IMR-90 (cell line): ENCODE data around the gene FKBP1B. TPM values are rescaled to one million over a fixed set of nuclear protein-coding genes. Genes with fewer than 3 reads are reported as not detected.

ENCODE experiments used
- ATAC-seq: fragments of 200-7000 bp; cut with Tn5 transposase; 2 replicates; pipeline ENCODE4 v1.9.1; 2020; ENCODE audit warnings: low read depth, mild to moderate bottlenecking, moderate library complexity
- BruUV-seq: library from RNA; stranded (reverse); fragments of 400-500 nt; replicated peaks from 2 replicates; lab custom pipeline; 2021; lab: Mats Ljungman, UMichigan
- CTCF ChIA-PET: fragments of 300-600 bp; formaldehyde crosslinking; extraction: SDS; loops from one replicate; lab custom pipeline; 2021; ENCODE audit warnings: antibody characterized with exemption; lab: Yijun Ruan, JAX
- POLR2A ChIA-PET: fragments of 300-600 bp; sonication (Branson Sonifier 250); formaldehyde crosslinking; loops from one replicate; lab custom pipeline; 2022; ENCODE audit warnings: antibody characterized with exemption; ENCODE audit not compliant: unreplicated experiment; lab: Charles Lee
- DNase-seq: peaks from one replicate; pipeline ENCODE4 v3.0.0; 2013
- H2AFZ ChIP-seq: replicated peaks from 2 replicates; pipeline ENCODE3; 2013; ENCODE audit warnings: low read length, mild to moderate bottlenecking; ENCODE audit not compliant: poor library complexity
- H2AK5ac ChIP-seq: 2 replicates; pipeline ENCODE4 v1.6.1; 2013; ENCODE audit warnings: low read depth, low read length, inconsistent platforms
- H2AK9ac ChIP-seq: replicated peaks from 2 replicates; pipeline ENCODE3; 2013; ENCODE audit warnings: mild to moderate bottlenecking, low read depth, low read length, moderate library complexity; ENCODE audit not compliant: poor library complexity
- H2BK120ac ChIP-seq: 2 replicates; pipeline ENCODE4 v1.6.1; 2013; ENCODE audit warnings: low read depth, low read length, inconsistent platforms
- H2BK15ac ChIP-seq: 3 replicates; pipeline ENCODE4 v1.6.1; 2013; ENCODE audit warnings: low read depth, low read length, inconsistent platforms
- H2BK20ac ChIP-seq: 2 replicates; pipeline ENCODE4 v1.6.1; 2013; ENCODE audit warnings: low read depth, mild to moderate bottlenecking, inconsistent platforms, low read length, moderate library complexity
- H2BK5ac ChIP-seq: 2 replicates; pipeline ENCODE4 v1.6.1; 2013; ENCODE audit warnings: mild to moderate bottlenecking, low read depth, low read length, inconsistent platforms; ENCODE audit not compliant: poor library complexity, severe bottlenecking
- H3K14ac ChIP-seq: replicated peaks from 2 replicates; pipeline ENCODE4 v1.6.1; 2013; ENCODE audit warnings: low read depth, low read length, inconsistent platforms
- H3K18ac ChIP-seq: 2 replicates; pipeline ENCODE4 v1.6.1; 2013; ENCODE audit warnings: low read depth, low read length, control low read depth
- H3K23ac ChIP-seq: 2 replicates; pipeline ENCODE4 v1.6.1; 2013; ENCODE audit warnings: low read depth, low read length, inconsistent platforms
- H3K27ac ChIP-seq: 2 replicates; pipeline ENCODE4 v1.5.1; 2013; ENCODE audit warnings: mild to moderate bottlenecking, control low read depth, low read length; ENCODE audit not compliant: insufficient read depth
- H3K27me3 ChIP-seq: 2 replicates; pipeline ENCODE4 v1.6.1; 2013; ENCODE audit warnings: low read length; ENCODE audit not compliant: control insufficient read depth, insufficient read depth
- H3K36me3 ChIP-seq: 2 replicates; pipeline ENCODE4 v1.6.1; 2013; ENCODE audit warnings: low read length, mixed read lengths; ENCODE audit not compliant: control insufficient read depth, insufficient read depth
- H3K4ac ChIP-seq: 2 replicates; pipeline ENCODE4 v1.6.1; 2013; ENCODE audit warnings: low read depth, low read length, inconsistent platforms
- H3K4me1 ChIP-seq: 2 replicates; pipeline ENCODE4 v1.6.1; 2013; ENCODE audit warnings: low read length, mixed read lengths; ENCODE audit not compliant: control insufficient read depth, insufficient read depth
- H3K4me2 ChIP-seq: 2 replicates; pipeline ENCODE4 v1.6.1; 2013; ENCODE audit warnings: low read depth, mild to moderate bottlenecking, control low read depth, low read length, moderate library complexity
- H3K4me3 ChIP-seq: 2 replicates; pipeline ENCODE4 v1.5.1; 2013; ENCODE audit warnings: low read depth, mild to moderate bottlenecking, control low read depth, low read length, moderate library complexity; ENCODE audit not compliant: insufficient read depth
- H3K56ac ChIP-seq: 2 replicates; pipeline ENCODE4 v1.6.1; 2013; ENCODE audit warnings: low read length, inconsistent platforms; ENCODE audit not compliant: insufficient read depth; ENCODE audit errors: extremely low read depth
- H3K79me1 ChIP-seq, 2 experiments: 2 replicates each; pipeline ENCODE4 v1.6.1; 2013; ENCODE audit warnings: low read length in 2 of 2, inconsistent platforms in 1 of 2, low read depth in 1 of 2
- H3K9ac ChIP-seq: 2 replicates; pipeline ENCODE4 v1.6.1; 2013; ENCODE audit warnings: low read depth, low read length, control low read depth
- H3K9me1 ChIP-seq: 2 replicates; pipeline ENCODE4 v1.6.1; 2013; ENCODE audit warnings: low read length, inconsistent platforms; ENCODE audit not compliant: insufficient read depth
- H3K9me3 ChIP-seq: 2 replicates; pipeline ENCODE4 v1.6.1; 2013; ENCODE audit warnings: low read length; ENCODE audit not compliant: control insufficient read depth, insufficient read depth
- H4K20me1 ChIP-seq: 2 replicates; pipeline ENCODE4 v1.6.1; 2013; ENCODE audit warnings: low read length, inconsistent platforms; ENCODE audit not compliant: insufficient read depth
- H4K5ac ChIP-seq: 2 replicates; pipeline ENCODE4 v1.6.1; 2013; ENCODE audit warnings: mild to moderate bottlenecking, low read depth, low read length, control low read depth
- H4K8ac ChIP-seq, 2 experiments: 2 replicates each; pipeline ENCODE4 v1.6.1; 2013; ENCODE audit warnings: low read depth in 2 of 2, low read length in 2 of 2, control low read depth in 1 of 2, inconsistent platforms in 1 of 2
- H4K91ac ChIP-seq: 2 replicates; pipeline ENCODE4 v1.6.1; 2013; ENCODE audit warnings: low read depth, low read length, inconsistent platforms; ENCODE audit not compliant: insufficient read depth
- BHLHE40 ChIP-seq: fragments of 150-350 bp; IDR thresholded peaks from 2 replicates; pipeline ENCODE4 v1.6.1; 2016; ENCODE audit warnings: mild to moderate bottlenecking, low read depth, low read length
- CEBPB ChIP-seq: IDR thresholded peaks from 2 replicates; pipeline ENCODE4 v1.6.1; 2012; ENCODE audit warnings: low read depth, low read length, improper control_type of control experiment
- CHD1 ChIP-seq: IDR thresholded peaks from 2 replicates; pipeline ENCODE4 v1.6.1; 2012; ENCODE audit warnings: low read depth, low read length, improper control_type of control experiment
- FOS ChIP-seq: fragments of 150-350 bp; IDR thresholded peaks from 2 replicates; pipeline ENCODE4 v1.6.1; 2016; ENCODE audit warnings: low read depth, low read length
- MAFK ChIP-seq: IDR thresholded peaks from 2 replicates; pipeline ENCODE4 v1.6.1; 2012; ENCODE audit warnings: low read depth, low read length, improper control_type of control experiment
- MAZ ChIP-seq: IDR thresholded peaks from 2 replicates; pipeline ENCODE4 v1.6.1; 2012; ENCODE audit warnings: low read depth, mild to moderate bottlenecking, low read length, improper control_type of control experiment, moderate library complexity, borderline replicate concordance
- MXI1 ChIP-seq: IDR thresholded peaks from 2 replicates; pipeline ENCODE4 v1.6.1; 2012; ENCODE audit warnings: low read depth, mild to moderate bottlenecking, low read length, moderate library complexity, borderline replicate concordance
- NFE2L2 ChIP-seq: fragments of 150-350 bp; IDR thresholded peaks from 2 replicates; pipeline ENCODE4 v1.6.1; 2016; ENCODE audit warnings: low read depth, mild to moderate bottlenecking, low read length
- POLR2A ChIP-seq: IDR thresholded peaks from 2 replicates; pipeline ENCODE4 v1.6.1; 2012; ENCODE audit warnings: mild to moderate bottlenecking, low read depth, low read length
- RAD21 ChIP-seq: IDR thresholded peaks from 2 replicates; pipeline ENCODE4 v1.6.1; 2012; ENCODE audit warnings: low read length, improper control_type of control experiment
- RCOR1 ChIP-seq: IDR thresholded peaks from 2 replicates; pipeline ENCODE4 v1.6.1; 2012; ENCODE audit warnings: mild to moderate bottlenecking, low read length, improper control_type of control experiment; ENCODE audit not compliant: insufficient replicate concordance
- RFX5 ChIP-seq: IDR thresholded peaks from 2 replicates; pipeline ENCODE4 v1.8.0; 2012; ENCODE audit warnings: low read depth, mild to moderate bottlenecking, low read length, moderate library complexity
- SMC3 ChIP-seq: fragments of 150-350 bp; IDR thresholded peaks from 2 replicates; pipeline ENCODE4 v1.6.1; 2016; ENCODE audit warnings: low read depth, mild to moderate bottlenecking, antibody characterized with exemption, low read length, moderate library complexity
- USF2 ChIP-seq: fragments of 150-350 bp; IDR thresholded peaks from 2 replicates; pipeline ENCODE4 v1.6.1; 2017; ENCODE audit warnings: mild to moderate bottlenecking, antibody characterized with exemption, low read length, low read depth
- WGBS, 2 experiments: methylation state at CpG; one replicate each; pipeline versions ENCODE4 v1.1.5 to v1.1.7; 2013; ENCODE audit warnings: missing lambda C conversion rate in 2 of 2; ENCODE audit not compliant: insufficient read length in 1 of 2; ENCODE audit errors: extremely low coverage in 2 of 2; 5-methylcytosine and 5-hydroxymethylcytosine counted together
- dilution Hi-C: fragments of 300-500 bp; cut with HindIII; formaldehyde crosslinking; loops from one replicate; pipeline ENCODE4 v1.14.3; 2018; ENCODE audit warnings: low sequenced_read_pairs; ENCODE audit not compliant: unreplicated experiment
- in situ Hi-C: fragments of 300-500 bp; cut with MboI; formaldehyde crosslinking; loops from 3 replicates; pipeline ENCODE4 v1.14.3; 2019; ENCODE audit warnings: low sequenced_read_pairs, inconsistent platforms, mixed read lengths
- intact Hi-C: fragments of 100-400 bp; cut with micrococcal nuclease; formaldehyde crosslinking; loops from 2 replicates; pipeline ENCODE4 v1.10.0; 2022
- polyA plus RNA-seq, 3 experiments: library from polyadenylated mRNA; depleted of rRNA; stranded (reverse); fragments of >200 nt; gene quantifications; 2 replicates each; pipeline ENCODE4 v1.2.3, GENCODE V29; 2012; ENCODE audit warnings: low replicate concordance in 1 of 3
- total RNA-seq: library from RNA; depleted of rRNA; stranded (reverse); fragments of >200 nt; gene quantifications from 2 replicates; pipeline ENCODE4 v1.2.3, GENCODE V29; 2012
- TF ChIP-seq, protein P1 (sequence below): fragments of 150-350 bp; IDR thresholded peaks from 2 replicates; pipeline ENCODE4 v1.6.1; 2016; ENCODE audit warnings: low read depth, mild to moderate bottlenecking, low read length, moderate library complexity, borderline replicate concordance
- TF ChIP-seq, protein P2 (sequence below): conservative IDR thresholded peaks from 2 replicates; pipeline ENCODE4 v1.5.1; 2012; ENCODE audit warnings: mild to moderate bottlenecking, low read depth, low read length, improper control_type of control experiment

Gene FKBP1B
- total and polyA plus RNA-seq, 2 of the 4 experiments (the other 2 are of a cell fraction): 10.2 to 15.1 TPM

DNA sequence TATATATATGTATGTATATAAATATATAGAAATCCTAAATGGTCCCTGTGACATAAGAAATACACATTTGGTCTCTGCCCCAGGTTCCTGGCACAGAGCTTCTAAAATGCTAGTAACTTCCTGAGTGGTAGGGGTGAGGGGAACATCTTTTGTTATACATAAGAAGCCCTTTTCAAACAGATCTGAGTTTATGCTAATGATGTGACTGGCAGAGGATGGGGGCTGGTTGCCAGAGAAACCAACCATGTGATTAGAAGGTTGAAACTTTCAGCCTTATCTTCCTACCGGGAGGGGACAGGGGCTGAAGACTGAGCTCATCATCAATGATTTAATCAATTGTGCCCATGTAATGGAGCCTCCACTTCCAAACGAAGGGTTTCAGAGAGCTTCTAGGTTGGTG is 23.3 kb upstream of the FKBP1B start:
- DNase-seq (no peak), ATAC-seq (no peak)
- dilution Hi-C loops (no loop called here), in situ Hi-C loops (no loop called here), intact Hi-C loops (no loop called here)
- Histone ChIP-seq H2AK9ac (no peak overlapping the region), H3K18ac (no peak overlapping the region), H3K27ac (no peak overlapping the region), H4K8ac (no peak overlapping the region), H4K91ac (no peak overlapping the region), H2BK15ac (no peak overlapping the region), H3K23ac (no peak overlapping the region), H2BK5ac (no peak overlapping the region), H2BK20ac (no peak overlapping the region), H3K27me3 (no peaks in the 10 kb centered on the region), H2AFZ (no peak overlapping the region), H2AK5ac (no peak overlapping the region), H3K36me3 (peaks cover 23% of the 10 kb centered on the region), H3K4me1 (peaks cover 4% of the 10 kb centered on the region), H3K9ac (no peak overlapping the region; the same call in 1 of the 2 replicates), H3K79me1 (peaks cover 2 to 19% of the 10 kb centered on the region in 2 experiments; a peak in 3 of 4 replicates), H3K4me2 (no peak overlapping the region), H3K9me1 (peaks cover 14% of the 10 kb centered on the region), H3K9me3 (no peaks in the 10 kb centered on the region), H4K20me1 (no peaks in the 10 kb centered on the region; the same call in 1 of the 2 replicates), H2BK120ac (no peak overlapping the region), H3K4ac (no peak overlapping the region), H3K4me3 (no peak overlapping the region), H3K56ac (no peak overlapping the region), H3K14ac (no peak overlapping the region), H4K5ac (no peak overlapping the region)
- WGBS, 2 experiments: no CpG with 5 or more reads among the region's 2 CpGs
- ChIA-PET CTCF (interaction anchor here (0.6 kb wide), 2 partner anchors 45 to 86 kb away, joined by 4 to 7 read pairs; partner anchors contain the start of gene UBXN2A), POLR2A (no interaction called here)
- TF ChIP-seq, protein P1, sequence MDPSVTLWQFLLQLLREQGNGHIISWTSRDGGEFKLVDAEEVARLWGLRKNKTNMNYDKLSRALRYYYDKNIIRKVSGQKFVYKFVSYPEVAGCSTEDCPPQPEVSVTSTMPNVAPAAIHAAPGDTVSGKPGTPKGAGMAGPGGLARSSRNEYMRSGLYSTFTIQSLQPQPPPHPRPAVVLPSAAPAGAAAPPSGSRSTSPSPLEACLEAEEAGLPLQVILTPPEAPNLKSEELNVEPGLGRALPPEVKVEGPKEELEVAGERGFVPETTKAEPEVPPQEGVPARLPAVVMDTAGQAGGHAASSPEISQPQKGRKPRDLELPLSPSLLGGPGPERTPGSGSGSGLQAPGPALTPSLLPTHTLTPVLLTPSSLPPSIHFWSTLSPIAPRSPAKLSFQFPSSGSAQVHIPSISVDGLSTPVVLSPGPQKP: no peak
- TF ChIP-seq, protein P2, sequence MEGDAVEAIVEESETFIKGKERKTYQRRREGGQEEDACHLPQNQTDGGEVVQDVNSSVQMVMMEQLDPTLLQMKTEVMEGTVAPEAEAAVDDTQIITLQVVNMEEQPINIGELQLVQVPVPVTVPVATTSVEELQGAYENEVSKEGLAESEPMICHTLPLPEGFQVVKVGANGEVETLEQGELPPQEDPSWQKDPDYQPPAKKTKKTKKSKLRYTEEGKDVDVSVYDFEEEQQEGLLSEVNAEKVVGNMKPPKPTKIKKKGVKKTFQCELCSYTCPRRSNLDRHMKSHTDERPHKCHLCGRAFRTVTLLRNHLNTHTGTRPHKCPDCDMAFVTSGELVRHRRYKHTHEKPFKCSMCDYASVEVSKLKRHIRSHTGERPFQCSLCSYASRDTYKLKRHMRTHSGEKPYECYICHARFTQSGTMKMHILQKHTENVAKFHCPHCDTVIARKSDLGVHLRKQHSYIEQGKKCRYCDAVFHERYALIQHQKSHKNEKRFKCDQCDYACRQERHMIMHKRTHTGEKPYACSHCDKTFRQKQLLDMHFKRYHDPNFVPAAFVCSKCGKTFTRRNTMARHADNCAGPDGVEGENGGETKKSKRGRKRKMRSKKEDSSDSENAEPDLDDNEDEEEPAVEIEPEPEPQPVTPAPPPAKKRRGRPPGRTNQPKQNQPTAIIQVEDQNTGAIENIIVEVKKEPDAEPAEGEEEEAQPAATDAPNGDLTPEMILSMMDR: no peak
- TF ChIP-seq RFX5: no peak
- TF ChIP-seq USF2: no peak
- TF ChIP-seq POLR2A: no peak
- TF ChIP-seq MXI1: no peak
- no peak for TF ChIP-seq FOS
- no peak for TF ChIP-seq CEBPB
- no peak for TF ChIP-seq MAZ
- no peak for TF ChIP-seq RCOR1
- no peak for TF ChIP-seq CHD1
- TF ChIP-seq SMC3: no peak
- TF ChIP-seq BHLHE40: no peak
- TF ChIP-seq MAFK: no peak
- TF ChIP-seq RAD21: no peak
- TF ChIP-seq NFE2L2: no peak
- no TSS peak for BruUV-seq
